Fibroblast of lung (primary cell): Measurements from ENCODE around the gene TMEM183A. TPM values are rescaled to one million over a fixed set of nuclear protein-coding genes. Genes with fewer than 3 reads are reported as not detected.

Experiments
- DNase-seq, 2 donors: peaks; one replicate each; pipeline versions ENCODE4 v3.0.0 to v3.0.0-alpha.2; 2010; ENCODE audit warnings: low read depth in 2 of 2
- H2AFZ ChIP-seq: 2 replicates; pipeline ENCODE4 v1.5.1; 2012; ENCODE audit warnings: low read length, control low read depth, inconsistent platforms
- H3K27ac ChIP-seq: 2 replicates; pipeline ENCODE4 v1.5.1; 2011; ENCODE audit warnings: low read length, control low read depth; ENCODE audit not compliant: insufficient read depth
- H3K27me3 ChIP-seq: 2 replicates; pipeline ENCODE4 v1.5.1; 2011; ENCODE audit warnings: mild to moderate bottlenecking, low read length; ENCODE audit not compliant: control insufficient read depth, insufficient read depth
- H3K36me3 ChIP-seq: 2 replicates; pipeline ENCODE4 v1.5.1; 2011; ENCODE audit warnings: low read length; ENCODE audit not compliant: control insufficient read depth, insufficient read depth
- H3K4me1 ChIP-seq: 2 replicates; pipeline ENCODE4 v1.5.1; 2011; ENCODE audit warnings: low read length; ENCODE audit not compliant: control insufficient read depth, insufficient read depth; ENCODE audit errors: extremely low read depth
- H3K4me2 ChIP-seq: 2 replicates; pipeline ENCODE4 v1.5.1; 2011; ENCODE audit warnings: low read length, control low read depth; ENCODE audit not compliant: insufficient read depth; ENCODE audit errors: extremely low read depth
- H3K4me3 ChIP-seq, 4 experiments: fragments of 200-600 bp in 1 of 4; sonication (generic) in 1 of 4; replicated peaks in 1 of 4; 2 replicates each; pipeline ENCODE4 v1.5.1; 2011 to 2016; ENCODE audit warnings: low read length in 4 of 4, low read depth in 3 of 4, mild to moderate bottlenecking in 3 of 4, control low read depth in 2 of 4, inconsistent platforms in 1 of 4, mixed read lengths in 1 of 4; ENCODE audit not compliant: insufficient read depth in 1 of 4; ENCODE audit errors: control extremely low read depth in 1 of 4
- H3K79me2 ChIP-seq: 2 replicates; pipeline ENCODE4 v1.5.1; 2012; ENCODE audit warnings: mild to moderate bottlenecking, low read length, inconsistent platforms; ENCODE audit not compliant: control insufficient read depth, insufficient read depth
- H3K9ac ChIP-seq: 2 replicates; pipeline ENCODE4 v1.5.1; 2011; ENCODE audit warnings: mild to moderate bottlenecking, low read length, control low read depth; ENCODE audit not compliant: insufficient read depth
- H3K9me3 ChIP-seq: 2 replicates; pipeline ENCODE4 v1.5.1; 2012; ENCODE audit warnings: low read depth, low read length; ENCODE audit not compliant: control insufficient read depth, insufficient read depth
- H4K20me1 ChIP-seq: 2 replicates; pipeline ENCODE4 v1.5.1; 2011; ENCODE audit warnings: low read length; ENCODE audit not compliant: control insufficient read depth, insufficient read depth; ENCODE audit errors: extremely low read depth
- EZH2 ChIP-seq: IDR thresholded peaks from 2 replicates; pipeline ENCODE4 v1.5.1; 2012; ENCODE audit warnings: low read length, control low read depth, mild to moderate bottlenecking; ENCODE audit errors: missing control alignments
- polyA plus RNA-seq, 2 donors: library from polyadenylated mRNA; depleted of rRNA in 1 of 2; stranded (reverse) in 1 of 2; unstranded in 1 of 2; fragments of >200 nt; gene quantifications; 2 replicates each; pipeline ENCODE4 v1.2.1, GENCODE V29; 2011 to 2012; ENCODE audit warnings: missing spikeins in 1 of 2
- total RNA-seq: library from RNA; depleted of rRNA; stranded (reverse); fragments of >200 nt; gene quantifications from 2 replicates; pipeline ENCODE4 v1.2.1, GENCODE V29; 2014
- TF ChIP-seq, protein P1 (sequence below), 2 donors: IDR thresholded peaks in 1 of 2; conservative IDR thresholded peaks in 1 of 2; 1 replicate in 1 of 2; 2 replicates in 1 of 2; pipeline ENCODE4 v1.5.1; 2011 to 2012; ENCODE audit warnings: low read length in 2 of 2, control low read depth in 1 of 2, inconsistent platforms in 1 of 2, low read depth in 1 of 2, mild to moderate bottlenecking in 1 of 2

The TMEM183A gene
- total and polyA plus RNA-seq, 2 donors (not counting 1 experiment from before 2014, with no cell fraction given): 74.2 to 74.5 TPM

DNA sequence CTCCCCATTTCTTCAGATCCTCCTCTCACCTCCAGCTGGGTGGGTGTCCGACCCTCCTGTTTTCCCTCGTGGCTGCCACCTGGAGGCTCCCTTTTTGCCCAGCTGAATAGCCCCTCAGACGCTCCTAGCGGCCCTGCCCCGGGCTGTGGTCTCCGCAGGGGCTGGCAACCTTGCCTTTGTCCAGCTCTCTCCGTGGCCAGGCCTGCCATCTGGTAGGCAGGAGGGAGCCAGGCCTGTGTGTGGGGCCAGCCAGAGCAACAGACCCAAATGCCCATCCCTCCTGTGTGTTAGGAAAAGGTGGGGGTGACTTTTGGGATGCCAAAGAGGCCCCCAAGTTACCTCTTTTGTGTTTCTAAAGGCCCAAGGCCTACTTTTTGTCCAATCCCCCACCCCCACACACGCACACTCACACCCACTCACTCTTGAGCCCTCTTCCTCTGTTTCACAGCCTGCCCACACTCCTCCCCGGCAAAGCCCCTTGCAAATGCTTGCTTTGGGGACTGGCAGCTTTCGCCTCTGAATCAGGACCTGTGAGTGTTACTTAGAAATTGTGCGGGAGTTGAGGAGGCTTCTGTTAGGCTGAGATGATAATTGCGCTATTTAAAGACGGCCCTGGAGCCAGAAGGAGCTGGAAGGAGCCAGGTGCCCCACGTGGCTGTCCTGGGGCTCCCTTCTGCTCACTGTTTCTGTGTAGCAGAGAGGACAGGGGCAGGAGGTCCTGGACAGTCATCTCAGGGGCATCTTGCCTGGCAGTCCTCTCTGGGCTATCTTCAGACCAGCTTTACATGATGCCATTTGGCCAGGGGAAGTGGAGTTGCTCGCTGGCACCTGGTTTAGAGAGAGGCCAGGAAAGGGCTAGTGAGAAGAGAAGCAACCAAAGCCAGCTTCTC, 28.2 kb downstream of the TMEM183A start:
- peaks cover 3% of the 10 kb centered on the region for H3K27me3 ChIP-seq
- no peaks in the 10 kb centered on the region for H3K36me3 ChIP-seq
- no peak overlapping the region for H3K9ac ChIP-seq
- H3K9me3 ChIP-seq: no peaks in the 10 kb centered on the region
- TF ChIP-seq, protein P1, sequence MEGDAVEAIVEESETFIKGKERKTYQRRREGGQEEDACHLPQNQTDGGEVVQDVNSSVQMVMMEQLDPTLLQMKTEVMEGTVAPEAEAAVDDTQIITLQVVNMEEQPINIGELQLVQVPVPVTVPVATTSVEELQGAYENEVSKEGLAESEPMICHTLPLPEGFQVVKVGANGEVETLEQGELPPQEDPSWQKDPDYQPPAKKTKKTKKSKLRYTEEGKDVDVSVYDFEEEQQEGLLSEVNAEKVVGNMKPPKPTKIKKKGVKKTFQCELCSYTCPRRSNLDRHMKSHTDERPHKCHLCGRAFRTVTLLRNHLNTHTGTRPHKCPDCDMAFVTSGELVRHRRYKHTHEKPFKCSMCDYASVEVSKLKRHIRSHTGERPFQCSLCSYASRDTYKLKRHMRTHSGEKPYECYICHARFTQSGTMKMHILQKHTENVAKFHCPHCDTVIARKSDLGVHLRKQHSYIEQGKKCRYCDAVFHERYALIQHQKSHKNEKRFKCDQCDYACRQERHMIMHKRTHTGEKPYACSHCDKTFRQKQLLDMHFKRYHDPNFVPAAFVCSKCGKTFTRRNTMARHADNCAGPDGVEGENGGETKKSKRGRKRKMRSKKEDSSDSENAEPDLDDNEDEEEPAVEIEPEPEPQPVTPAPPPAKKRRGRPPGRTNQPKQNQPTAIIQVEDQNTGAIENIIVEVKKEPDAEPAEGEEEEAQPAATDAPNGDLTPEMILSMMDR (conservative IDR thresholded peaks at IDR 0.05 in 1 of 2, IDR thresholded peaks at IDR 0.05 in 1 of 2; ENCODE audit: low read depth in 1 of 2, low read length in 2 of 2): no peak
- TF ChIP-seq EZH2: no peak
- no peak overlapping the region for H3K4me2 ChIP-seq
- peaks cover 19% of the 10 kb centered on the region for H3K4me1 ChIP-seq
- no peak overlapping the region for H3K27ac ChIP-seq
- no peak overlapping the region for H3K4me3 ChIP-seq
- H2AFZ ChIP-seq: no peak overlapping the region
- no peaks in the 10 kb centered on the region for H4K20me1 ChIP-seq
- no peaks in the 10 kb centered on the region for H3K79me2 ChIP-seq
- DNase-seq: no peak

DNA sequence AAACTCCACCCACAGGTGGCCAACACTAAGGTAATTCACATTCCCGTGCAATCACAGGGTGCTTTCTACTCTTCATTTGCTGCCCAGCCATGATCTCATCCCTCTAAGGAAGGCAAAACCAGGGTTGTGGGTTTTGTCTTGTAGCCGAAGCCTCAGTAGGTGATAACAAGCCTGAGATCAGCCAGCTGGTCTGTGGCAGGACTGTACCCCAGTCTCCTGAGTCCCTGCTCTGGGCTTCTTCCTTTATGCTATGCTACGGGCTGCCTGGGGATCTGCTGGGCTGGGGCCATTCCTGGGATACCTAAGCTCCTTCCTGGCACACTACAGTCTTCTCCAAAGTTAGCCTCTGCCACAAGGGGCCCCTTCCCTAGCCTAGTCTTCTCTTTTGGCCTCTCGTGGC, 29.0 kb downstream of the TMEM183A start:
- Histone ChIP-seq H3K79me2 (no peaks in the 10 kb centered on the region), H3K4me3 (no peak overlapping the region), H3K9me3 (no peaks in the 10 kb centered on the region), H3K27me3 (peaks cover 3% of the 10 kb centered on the region), H3K9ac (no peak overlapping the region), H3K4me1 (peaks cover 19% of the 10 kb centered on the region), H2AFZ (no peak overlapping the region), H3K27ac (no peak overlapping the region), H3K36me3 (no peaks in the 10 kb centered on the region), H4K20me1 (no peaks in the 10 kb centered on the region), H3K4me2 (no peak overlapping the region)
- DNase-seq: peak in 1 of 2 donors; percentile 33
- TF ChIP-seq EZH2: no peak
- TF ChIP-seq, protein P1 (conservative IDR thresholded peaks at IDR 0.05 in 1 of 2, IDR thresholded peaks at IDR 0.05 in 1 of 2; ENCODE audit: low read depth in 1 of 2, low read length in 2 of 2): no peak

DNA sequence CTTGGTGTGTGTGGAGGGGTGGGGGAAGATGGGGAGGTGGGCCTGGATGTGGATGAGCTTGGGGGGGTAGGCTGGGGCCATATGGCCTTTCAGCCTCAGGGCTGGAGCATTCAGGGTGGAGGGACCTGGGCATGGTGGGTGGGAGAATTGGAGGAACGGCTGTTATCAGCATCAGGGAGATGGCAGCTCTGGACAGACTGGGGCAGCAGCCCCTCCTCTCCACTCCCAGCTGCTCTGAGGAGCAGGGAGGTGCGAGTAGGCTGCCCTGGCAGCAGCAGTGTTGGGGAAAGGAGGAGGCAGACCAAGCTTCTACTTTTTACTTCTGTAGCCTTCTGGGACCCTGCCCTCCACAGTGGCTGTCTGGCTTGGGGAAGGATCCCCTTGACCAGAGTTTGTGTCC, 29.4 kb downstream of the TMEM183A start:
- H3K36me3 ChIP-seq: no peaks in the 10 kb centered on the region
- H3K4me3 ChIP-seq: no peak overlapping the region
- no peak overlapping the region for H3K27ac ChIP-seq
- no peak for DNase-seq
- peaks cover 3% of the 10 kb centered on the region for H3K27me3 ChIP-seq
- peaks cover 19% of the 10 kb centered on the region for H3K4me1 ChIP-seq
- no peak overlapping the region for H3K9ac ChIP-seq
- H2AFZ ChIP-seq: no peak overlapping the region
- no peak for TF ChIP-seq EZH2
- TF ChIP-seq, protein P1 (conservative IDR thresholded peaks at IDR 0.05 in 1 of 2, IDR thresholded peaks at IDR 0.05 in 1 of 2; ENCODE audit: low read depth in 1 of 2, low read length in 2 of 2): no peak
- no peaks in the 10 kb centered on the region for H3K79me2 ChIP-seq
- no peaks in the 10 kb centered on the region for H4K20me1 ChIP-seq
- no peak overlapping the region for H3K4me2 ChIP-seq
- H3K9me3 ChIP-seq: no peaks in the 10 kb centered on the region
